Esophagus squamous epithelium (tissue), 5 donors: Measurements from ENCODE around the gene SGSM2. TPM values are rescaled to one million over a fixed set of nuclear protein-coding genes. Genes with fewer than 3 reads are reported as not detected.

ENCODE experiments used
- DNase-seq: peaks from one replicate; lab custom pipeline; 2025; lab: John Stamatoyannopoulos, UW
- H3K27ac ChIP-seq, 4 donors: fragments of 200-600 bp; sonication (generic); one replicate each; pipeline ENCODE4 v1.5.1; 2016 to 2019; ENCODE audit warnings: mild to moderate bottlenecking in 1 of 4
- H3K27me3 ChIP-seq, 4 donors: fragments of 200-600 bp; sonication (generic); 1 replicate in 3 of 4; 2 replicates in 1 of 4; pipeline versions ENCODE4 v1.5.1 to v1.6.0; 2017 to 2021; ENCODE audit warnings: antibody characterized with exemption in 1 of 4
- H3K36me3 ChIP-seq, 3 donors: fragments of 200-600 bp; sonication (generic); one replicate each; pipeline ENCODE4 v1.5.1; 2016 to 2019
- H3K4me1 ChIP-seq, 3 donors: fragments of 200-600 bp; sonication (generic); one replicate each; pipeline ENCODE4 v1.5.1; 2017 to 2019
- H3K4me3 ChIP-seq, 4 donors: fragments of 200-600 bp; sonication (generic); 1 replicate in 3 of 4; 2 replicates in 1 of 4; pipeline ENCODE4 v1.5.1; 2016 to 2019; ENCODE audit warnings: mild to moderate bottlenecking in 2 of 4, moderate library complexity in 1 of 4
- H3K9me3 ChIP-seq, 3 donors: fragments of 200-600 bp; sonication (generic); one replicate each; pipeline ENCODE4 v1.5.1; 2016 to 2019
- CTCF ChIP-seq, 6 experiments: fragments of 450-650 bp in 4 of 6; fragments of 200-600 bp in 2 of 6; sonication (generic) in 2 of 6; IDR thresholded peaks; one replicate each; pipeline ENCODE4 v1.5.1; 2016 to 2019; ENCODE audit warnings: antibody characterized with exemption in 6 of 6, mild to moderate bottlenecking in 4 of 6, moderate library complexity in 4 of 6
- POLR2A ChIP-seq, 4 donors: fragments of 450-650 bp; IDR thresholded peaks; one replicate each; pipeline ENCODE4 v1.6.1; 2017; ENCODE audit warnings: antibody characterized with exemption in 4 of 4, mild to moderate bottlenecking in 4 of 4, moderate library complexity in 3 of 4
- WGBS, 2 donors: methylation state at CpG; one replicate each; pipeline ENCODE4 v1.1.5; 2018; 5-methylcytosine and 5-hydroxymethylcytosine counted together
- intact Hi-C: fragments of 100-400 bp; cut with DNase I; formaldehyde crosslinking; loops from one replicate; pipeline ENCODE4 v1.15.0; 2022
- total RNA-seq, 4 donors: library from RNA; depleted of rRNA; stranded (reverse); fragments of >200 nt; gene quantifications; one replicate each; pipeline ENCODE4 v1.1.0, GENCODE V29; 2016
- donor health status: DM: yes; HTN: yes; CAD: no.

Gene SGSM2
- total RNA-seq, 4 donors from 2014 or later: 24.3 to 67.9 (median 35.3) TPM

- DNase-seq: no peak
- peaks cover 0 to 11% (median 0%) of the 10 kb centered on the region in 3 donors for H3K36me3 ChIP-seq
- 81 to 83% methylated on average over 8 of the region's 8 CpGs for WGBS, 2 donors
- H3K27ac ChIP-seq: no peak overlapping the region
- H3K27me3 ChIP-seq: no peaks in the 10 kb centered on the region
- peaks cover 6 to 21% (median 9%) of the 10 kb centered on the region in 3 donors for H3K4me1 ChIP-seq
- TF ChIP-seq CTCF (IDR thresholded peaks at IDR 0.05) (no peak), POLR2A (IDR thresholded peaks at IDR 0.05) (no peak)
- no peak overlapping the region for H3K4me3 ChIP-seq
- intact Hi-C loops: no loop called here
- H3K9me3 ChIP-seq: no peaks in the 10 kb centered on the region
These were observed 17.0 kb downstream of the SGSM2 start for GRCh38 chr17:2354311-2354710.

DNA sequence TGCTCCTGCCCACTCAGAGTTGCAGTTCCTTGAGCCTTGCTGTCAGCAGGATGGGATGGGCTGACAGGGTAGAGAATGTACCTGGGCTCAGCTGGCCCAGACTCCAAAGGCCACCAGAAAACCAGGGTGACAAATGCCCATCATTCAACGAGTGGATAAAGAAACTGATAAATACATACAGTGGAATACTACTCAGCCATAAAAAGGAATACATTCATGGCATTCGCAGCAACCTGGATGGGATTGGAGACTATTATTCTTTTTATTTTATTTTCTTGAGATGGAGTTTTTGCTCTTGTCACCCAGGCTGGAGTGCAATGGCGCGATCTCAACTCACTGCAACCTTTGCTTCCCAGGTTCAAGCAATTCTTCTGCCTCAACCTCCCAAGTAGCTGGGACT is 19.9 kb downstream of the SGSM2 start:
- Histone ChIP-seq H3K36me3 (peaks cover 0 to 20% (median 0%) of the 10 kb centered on the region in 3 donors), H3K9me3 (no peaks in the 10 kb centered on the region), H3K27ac (no peak overlapping the region), H3K4me1 (peaks cover 13 to 30% (median 14%) of the 10 kb centered on the region in 3 donors), H3K27me3 (no peaks in the 10 kb centered on the region), H3K4me3 (no peak overlapping the region)
- DNase-seq: no peak
- WGBS, 2 donors: 91 to 95% methylated on average over 4 of the region's 4 CpGs
- TF ChIP-seq POLR2A (IDR thresholded peaks at IDR 0.05): no peak
- TF ChIP-seq CTCF (IDR thresholded peaks at IDR 0.05): no peak
- intact Hi-C loops: no loop called here

DNA sequence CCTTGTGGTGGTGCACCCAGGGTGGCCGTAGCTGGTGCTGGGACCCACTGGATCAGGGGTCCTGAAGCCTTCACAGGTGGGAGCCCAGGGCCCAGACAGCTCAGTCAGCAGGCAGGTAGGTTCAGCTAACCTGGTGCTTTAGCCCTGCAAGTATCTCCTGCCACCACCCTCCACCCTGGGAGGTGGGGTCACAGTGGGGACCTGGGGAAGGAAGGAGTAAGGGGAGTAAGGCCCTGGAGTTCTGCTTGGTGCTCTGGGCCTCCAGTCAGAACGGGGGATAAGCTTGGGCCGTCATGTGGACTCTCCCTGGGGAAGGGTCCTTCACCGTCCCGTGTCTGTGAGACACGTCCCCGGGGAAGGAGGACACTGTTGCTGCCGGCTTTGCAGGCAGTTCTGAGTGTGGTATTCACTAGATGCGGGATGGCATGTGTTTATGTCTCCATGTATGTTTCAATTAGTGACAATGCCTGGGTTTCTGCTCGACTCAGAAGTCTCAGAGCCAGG is 20.7 kb downstream of the SGSM2 start:
- intact Hi-C loops: no loop called here
- Histone ChIP-seq H3K9me3 (no peaks in the 10 kb centered on the region), H3K4me1 (peaks cover 13 to 28% (median 14%) of the 10 kb centered on the region in 3 donors), H3K4me3 (no peak overlapping the region), H3K36me3 (peaks cover under 1 to 27% (median 4%) of the 10 kb centered on the region in 3 donors), H3K27me3 (no peaks in the 10 kb centered on the region), H3K27ac (no peak overlapping the region)
- no peak for DNase-seq
- 90 to 100% methylated on average over 1 to 7 of the region's 10 CpGs for WGBS, 2 donors
- TF ChIP-seq POLR2A (IDR thresholded peaks at IDR 0.05) (no peak), CTCF (IDR thresholded peaks at IDR 0.05) (no peak)

- peaks cover 8 to 59% (median 17%) of the 10 kb centered on the region in 3 donors for H3K36me3 ChIP-seq
- DNase-seq: no peak
- TF ChIP-seq POLR2A (IDR thresholded peaks at IDR 0.05) (no peak), CTCF (IDR thresholded peaks at IDR 0.05) (no peak)
- H3K9me3 ChIP-seq: no peaks in the 10 kb centered on the region
- peaks cover 11 to 37% (median 18%) of the 10 kb centered on the region in 3 donors for H3K4me1 ChIP-seq
- H3K4me3 ChIP-seq: no peak overlapping the region
- intact Hi-C loops: no loop called here
- WGBS, 2 donors: 77 to 92% methylated on average over 6 to 20 of the region's 21 CpGs
- H3K27me3 ChIP-seq: no peaks in the 10 kb centered on the region
- no peak overlapping the region for H3K27ac ChIP-seq
These were observed 23.9 kb downstream of the SGSM2 start for GRCh38 chr17:2361010-2361760.

GRCh38 chr17:2362016-2362415 is 24.7 kb downstream of the SGSM2 start:
- no peak overlapping the region for H3K27ac ChIP-seq
- intact Hi-C loops: no loop called here
- H3K9me3 ChIP-seq: no peaks in the 10 kb centered on the region
- H3K4me1 ChIP-seq: peaks cover 11 to 37% (median 18%) of the 10 kb centered on the region in 3 donors
- H3K36me3 ChIP-seq: peaks cover 8 to 67% (median 17%) of the 10 kb centered on the region in 3 donors
- H3K27me3 ChIP-seq: no peaks in the 10 kb centered on the region
- DNase-seq: no peak
- TF ChIP-seq POLR2A (IDR thresholded peaks at IDR 0.05) (no peak), CTCF (IDR thresholded peaks at IDR 0.05) (no peak)
- WGBS, 2 donors: no CpG with 5 or more reads among the region's 20 CpGs
- H3K4me3 ChIP-seq: no peak overlapping the region
